Esophagus muscularis mucosa (tissue), 3 donors: ENCODE measurements around the gene HPDL.
A peak's percentile ranks its signal among the peaks of the same experiment; 100 is the strongest.

ENCODE experiments used
- CTCF ChIP-seq, 3 experiments: fragments of 200-600 bp in 2 of 3; fragments of 450-650 bp in 1 of 3; sonication (generic) in 2 of 3; IDR thresholded peaks; one replicate each; pipeline ENCODE4 v1.5.1; 2017 to 2019; ENCODE audit warnings: antibody characterized with exemption in 3 of 3, mild to moderate bottlenecking in 2 of 3, moderate library complexity in 1 of 3
- POLR2A ChIP-seq: fragments of 450-650 bp; IDR thresholded peaks from one replicate; pipeline ENCODE4 v1.6.1; 2017; ENCODE audit warnings: antibody characterized with exemption, moderate library complexity, mild to moderate bottlenecking, low read depth
- POLR2AphosphoS5 ChIP-seq, 2 donors: sonication (generic); formaldehyde crosslinking; IDR thresholded peaks; one replicate each; pipeline ENCODE4 v1.6.1; 2017; ENCODE audit warnings: antibody characterized with exemption in 2 of 2

- TF ChIP-seq POLR2A (no peak), CTCF (IDR thresholded peaks at IDR 0.05) (peak in 1 of 3 experiments; percentile 7), POLR2AphosphoS5 (IDR thresholded peaks at IDR 0.05) (peak; percentile 73 to 88)
These were observed 13.3 kb downstream of the HPDL start, which contains the start of the genes MUTYH and TOE1 for GRCh38 chr1:45339789-45340558.
